Stomach (tissue), 9 donors: ENCODE data around the gene LLGL1. TPM values are rescaled to one million over a fixed set of nuclear protein-coding genes. Genes with fewer than 3 reads are reported as not detected.

Experiments used
- DNase-seq, 2 donors: peaks; one replicate each; pipeline versions ENCODE4 v3.0.0 to v3.0.0-alpha.2; 2013 to 2019
- H3K27ac ChIP-seq, 5 donors: fragments of 200-600 bp in 4 of 5; sonication (generic) in 4 of 5; one replicate each; pipeline ENCODE4 v1.5.1; 2013 to 2019; ENCODE audit warnings: mild to moderate bottlenecking in 1 of 5, moderate library complexity in 1 of 5
- H3K27me3 ChIP-seq, 3 donors: fragments of 200-600 bp; sonication (generic); one replicate each; pipeline ENCODE4 v1.5.1; 2017 to 2019; ENCODE audit warnings: mixed run types in 1 of 3
- H3K36me3 ChIP-seq, 4 donors: fragments of 200-600 bp; sonication (generic); 1 replicate in 3 of 4; 2 replicates in 1 of 4; pipeline ENCODE4 v1.5.1; 2016 to 2019
- H3K4me1 ChIP-seq, 4 donors: fragments of 200-600 bp; sonication (generic); one replicate each; pipeline ENCODE4 v1.5.1; 2016 to 2019
- H3K4me3 ChIP-seq, 4 donors: fragments of 200-600 bp; sonication (generic) in 3 of 4; one replicate each; pipeline ENCODE4 v1.5.1; 2016 to 2019; ENCODE audit warnings: mild to moderate bottlenecking in 1 of 4
- H3K9me3 ChIP-seq, 4 donors: fragments of 200-600 bp; sonication (generic); one replicate each; pipeline ENCODE4 v1.5.1; 2016 to 2019
- EP300 ChIP-seq: sonication (generic); formaldehyde crosslinking; IDR thresholded peaks from one replicate; pipeline ENCODE4 v1.6.1; 2017; ENCODE audit warnings: antibody characterized with exemption
- POLR2A ChIP-seq, 4 donors: fragments of 450-650 bp; IDR thresholded peaks; one replicate each; pipeline ENCODE4 v1.6.1; 2016; ENCODE audit warnings: antibody characterized with exemption in 4 of 4, control low read depth in 2 of 4, mild to moderate bottlenecking in 1 of 4, moderate library complexity in 1 of 4
- POLR2AphosphoS5 ChIP-seq, 3 donors: sonication (generic); formaldehyde crosslinking; IDR thresholded peaks; one replicate each; pipeline ENCODE4 v1.6.1; 2016; ENCODE audit warnings: antibody characterized with exemption in 3 of 3
- WGBS, 5 donors: extraction: QIAGEN DNeasy Blood & Tissue Kit in 3 of 5; methylation state at CpG; one replicate each; pipeline versions ENCODE4 v1.1.5 to v1.1.7; 2013 to 2018; 5-methylcytosine and 5-hydroxymethylcytosine counted together
- intact Hi-C: fragments of 100-400 bp; cut with DNase I; formaldehyde crosslinking; loops from one replicate; pipeline ENCODE4 v1.15.1; 2023; ENCODE audit warnings: low total_unique reads
- polyA plus RNA-seq, 3 donors: library from polyadenylated mRNA; stranded (reverse); fragments of 200-250 nt; gene quantifications; one replicate each; pipeline ENCODE4 v1.2.3, GENCODE V29; 2013
- total RNA-seq, 5 donors: library from RNA; depleted of rRNA; stranded (reverse); fragments of >200 nt; gene quantifications; one replicate each; pipeline versions ENCODE4 v1.1.0 to v1.2.3, GENCODE V29; 2014 to 2016
- TF ChIP-seq, protein P1 (sequence below), 7 experiments: fragments of 450-650 bp in 4 of 7; fragments of 200-600 bp in 3 of 7; sonication (generic) in 3 of 7; IDR thresholded peaks; one replicate each; pipeline ENCODE4 v1.5.1; 2016 to 2019; ENCODE audit warnings: antibody characterized with exemption in 7 of 7, control low read depth in 2 of 7, mild to moderate bottlenecking in 1 of 7
- donor health status: healthy with polysubstance abuse.
- donor health status: Bipolar disorder and iron deficiency.
- donor health status: healthy.

Gene LLGL1
- total and polyA plus RNA-seq, 8 donors, result 5.2 to 19.7 (median 9.6) TPM

DNA sequence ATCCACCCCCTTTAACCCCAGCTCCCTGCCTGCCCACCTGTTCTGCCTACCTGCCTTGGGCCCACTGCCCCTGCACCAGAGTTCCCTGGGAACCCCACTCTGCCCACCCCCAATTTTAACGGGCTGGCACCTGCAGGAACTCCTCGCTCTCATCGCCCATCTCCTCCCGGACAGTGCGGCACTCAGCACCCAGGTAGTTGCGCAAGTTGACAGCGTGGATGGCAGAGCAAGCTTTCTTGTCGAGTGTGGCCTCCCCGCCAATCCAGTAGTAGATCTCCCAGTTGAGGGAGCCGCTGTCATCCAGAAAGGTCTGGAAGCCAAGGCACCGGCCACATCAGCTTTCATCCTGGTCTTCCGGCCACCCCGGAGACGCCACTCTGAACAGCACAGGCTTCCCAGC lies 25.3 kb downstream of the LLGL1 start:
- intact Hi-C loops, result no loop called here
- Histone ChIP-seq H3K4me1 (peaks cover 23 to 38% (median 32%) of the 10 kb centered on the region in 4 donors), H3K27ac (no peak overlapping the region), H3K36me3 (peaks cover 73 to 100% (median 99%) of the 10 kb centered on the region in 4 donors), H3K4me3 (no peak overlapping the region), H3K9me3 (no peaks in the 10 kb centered on the region), H3K27me3 (no peaks in the 10 kb centered on the region)
- TF ChIP-seq EP300 (no peak), POLR2A (IDR thresholded peaks at IDR 0.05) (no peak), POLR2AphosphoS5 (IDR thresholded peaks at IDR 0.05) (no peak)
- TF ChIP-seq, protein P1, sequence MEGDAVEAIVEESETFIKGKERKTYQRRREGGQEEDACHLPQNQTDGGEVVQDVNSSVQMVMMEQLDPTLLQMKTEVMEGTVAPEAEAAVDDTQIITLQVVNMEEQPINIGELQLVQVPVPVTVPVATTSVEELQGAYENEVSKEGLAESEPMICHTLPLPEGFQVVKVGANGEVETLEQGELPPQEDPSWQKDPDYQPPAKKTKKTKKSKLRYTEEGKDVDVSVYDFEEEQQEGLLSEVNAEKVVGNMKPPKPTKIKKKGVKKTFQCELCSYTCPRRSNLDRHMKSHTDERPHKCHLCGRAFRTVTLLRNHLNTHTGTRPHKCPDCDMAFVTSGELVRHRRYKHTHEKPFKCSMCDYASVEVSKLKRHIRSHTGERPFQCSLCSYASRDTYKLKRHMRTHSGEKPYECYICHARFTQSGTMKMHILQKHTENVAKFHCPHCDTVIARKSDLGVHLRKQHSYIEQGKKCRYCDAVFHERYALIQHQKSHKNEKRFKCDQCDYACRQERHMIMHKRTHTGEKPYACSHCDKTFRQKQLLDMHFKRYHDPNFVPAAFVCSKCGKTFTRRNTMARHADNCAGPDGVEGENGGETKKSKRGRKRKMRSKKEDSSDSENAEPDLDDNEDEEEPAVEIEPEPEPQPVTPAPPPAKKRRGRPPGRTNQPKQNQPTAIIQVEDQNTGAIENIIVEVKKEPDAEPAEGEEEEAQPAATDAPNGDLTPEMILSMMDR (IDR thresholded peaks at IDR 0.05), result no peak
- WGBS, 5 donors, result 85 to 94% (median 91%) methylated on average over 13 to 14 of the region's 14 CpGs
- no peak for DNase-seq

DNA sequence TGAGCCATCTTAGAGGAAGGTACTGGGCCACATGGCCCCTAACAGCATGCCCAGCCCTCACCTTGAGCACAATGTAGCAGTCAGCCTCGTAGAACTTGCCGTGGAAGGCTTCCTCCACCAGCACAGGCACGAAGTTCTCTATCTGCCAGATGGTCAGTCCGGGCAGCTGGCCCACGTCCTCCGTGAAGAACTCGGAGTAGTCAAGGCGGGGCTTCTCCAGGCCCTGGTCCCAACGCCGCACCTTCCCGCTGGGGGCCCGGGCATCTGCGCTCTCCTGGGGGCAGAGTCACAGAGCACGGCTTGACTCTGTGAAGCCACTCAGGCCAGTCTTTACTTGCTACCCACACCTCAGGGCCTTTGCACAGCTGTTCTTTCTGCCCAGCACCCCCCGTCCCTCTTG lies 25.8 kb downstream of the LLGL1 start:
- TF ChIP-seq POLR2AphosphoS5 (IDR thresholded peaks at IDR 0.05) (no peak), EP300 (no peak), POLR2A (IDR thresholded peaks at IDR 0.05) (no peak)
- TF ChIP-seq, protein P1 (IDR thresholded peaks at IDR 0.05), result no peak
- 51 to 84% (median 63%) methylated on average over 3 to 15 of the region's 15 CpGs for WGBS, 5 donors
- no peak for DNase-seq
- H3K27ac ChIP-seq, result no peak overlapping the region
- intact Hi-C loops, result no loop called here
- H3K9me3 ChIP-seq, result no peaks in the 10 kb centered on the region
- peaks cover 23 to 36% (median 34%) of the 10 kb centered on the region in 4 donors for H3K4me1 ChIP-seq
- no peak overlapping the region for H3K4me3 ChIP-seq
- no peaks in the 10 kb centered on the region for H3K27me3 ChIP-seq
- peaks cover 68 to 100% (median 99%) of the 10 kb centered on the region in 4 donors for H3K36me3 ChIP-seq

DNA sequence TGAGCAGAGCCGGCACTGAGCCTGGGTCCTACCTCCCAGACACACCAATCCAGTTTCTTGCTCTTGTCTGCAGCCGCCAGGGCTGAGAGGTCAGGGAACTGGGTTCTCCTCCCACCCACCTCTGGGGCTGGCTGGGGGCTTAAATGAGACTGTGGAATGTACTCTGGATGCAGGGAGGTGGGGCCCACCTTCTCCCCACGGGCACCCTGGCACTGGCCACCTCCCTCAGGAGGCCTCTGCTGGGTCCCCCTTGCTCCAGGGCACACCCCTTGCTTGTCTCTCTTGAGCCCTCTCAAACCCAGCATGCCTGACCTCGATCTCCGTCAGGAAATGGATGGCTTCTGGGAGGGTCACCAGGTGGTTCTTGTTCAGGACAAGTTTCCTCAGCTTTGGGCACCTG lies 26.7 kb downstream of the LLGL1 start:
- Histone ChIP-seq H3K4me3 (no peak overlapping the region), H3K27ac (no peak overlapping the region), H3K27me3 (no peaks in the 10 kb centered on the region), H3K4me1 (peaks cover 24 to 36% (median 35%) of the 10 kb centered on the region in 4 donors), H3K36me3 (peaks cover 61 to 97% (median 93%) of the 10 kb centered on the region in 4 donors), H3K9me3 (no peaks in the 10 kb centered on the region)
- 79 to 100% (median 85%) methylated on average over 2 to 5 of the region's 5 CpGs for WGBS, 5 donors
- no peak for TF ChIP-seq EP300
- TF ChIP-seq, protein P1 (IDR thresholded peaks at IDR 0.05), result no peak
- TF ChIP-seq POLR2AphosphoS5 (IDR thresholded peaks at IDR 0.05), result no peak
- no peak for TF ChIP-seq POLR2A (IDR thresholded peaks at IDR 0.05)
- DNase-seq, result no peak
- intact Hi-C loops, result no loop called here

DNA sequence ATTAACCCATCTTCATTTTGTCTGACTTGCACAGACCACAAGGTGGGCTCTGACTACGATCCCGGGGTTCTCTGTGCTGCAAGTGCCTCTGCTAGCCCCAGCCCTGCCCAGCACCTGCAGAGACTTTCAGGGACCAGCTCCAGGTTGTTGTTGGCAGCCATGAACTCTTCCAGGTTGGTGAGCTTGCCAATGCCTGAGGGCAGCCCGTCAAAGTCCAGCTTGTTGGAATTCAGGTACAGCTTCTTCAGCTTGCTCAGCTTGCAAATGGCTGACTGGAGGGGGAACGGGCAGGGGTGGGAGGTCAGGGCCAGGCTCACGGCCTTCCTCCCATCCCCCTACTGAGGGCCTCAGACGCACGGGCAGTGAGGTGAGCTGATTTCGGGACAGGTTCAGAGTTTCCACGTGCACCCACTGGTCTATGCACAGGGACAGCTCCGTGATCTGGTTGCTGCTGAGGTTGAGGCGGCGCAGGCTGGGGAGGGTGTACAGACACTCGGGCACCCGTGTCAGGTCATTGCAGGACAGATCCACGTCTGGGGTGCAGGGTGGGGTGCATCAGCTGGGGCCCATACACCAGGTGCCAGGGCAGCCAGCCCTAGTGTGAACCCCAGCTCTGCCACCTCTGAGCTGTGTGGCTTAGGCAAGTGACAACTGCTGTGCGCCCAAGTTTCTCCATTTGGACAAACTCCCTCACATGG lies 27.9 kb downstream of the LLGL1 start:
- WGBS, 5 donors, result 69 to 87% (median 85%) methylated on average over 6 to 16 of the region's 16 CpGs
- intact Hi-C loops, result no loop called here
- Histone ChIP-seq H3K4me1 (peaks cover 18 to 32% (median 30%) of the 10 kb centered on the region in 4 donors), H3K27ac (no peak overlapping the region), H3K4me3 (no peak overlapping the region), H3K27me3 (no peaks in the 10 kb centered on the region), H3K9me3 (no peaks in the 10 kb centered on the region), H3K36me3 (peaks cover 60 to 85% (median 81%) of the 10 kb centered on the region in 4 donors)
- TF ChIP-seq EP300, result no peak
- TF ChIP-seq, protein P1 (IDR thresholded peaks at IDR 0.05), result no peak
- no peak for TF ChIP-seq POLR2A (IDR thresholded peaks at IDR 0.05)
- no peak for TF ChIP-seq POLR2AphosphoS5 (IDR thresholded peaks at IDR 0.05)
- DNase-seq, result no peak
